ENCODE results near the gene RPL7A. TPM values are rescaled to one million over a fixed set of nuclear protein-coding genes. Genes with fewer than 3 reads are reported as not detected.

The RPL7A gene
- total and polyA plus RNA-seq, 2 donors (not counting 3 experiments of a cell fraction or from before 2014, with no cell fraction given), result 2,112 to 2,329 TPM

DNA sequence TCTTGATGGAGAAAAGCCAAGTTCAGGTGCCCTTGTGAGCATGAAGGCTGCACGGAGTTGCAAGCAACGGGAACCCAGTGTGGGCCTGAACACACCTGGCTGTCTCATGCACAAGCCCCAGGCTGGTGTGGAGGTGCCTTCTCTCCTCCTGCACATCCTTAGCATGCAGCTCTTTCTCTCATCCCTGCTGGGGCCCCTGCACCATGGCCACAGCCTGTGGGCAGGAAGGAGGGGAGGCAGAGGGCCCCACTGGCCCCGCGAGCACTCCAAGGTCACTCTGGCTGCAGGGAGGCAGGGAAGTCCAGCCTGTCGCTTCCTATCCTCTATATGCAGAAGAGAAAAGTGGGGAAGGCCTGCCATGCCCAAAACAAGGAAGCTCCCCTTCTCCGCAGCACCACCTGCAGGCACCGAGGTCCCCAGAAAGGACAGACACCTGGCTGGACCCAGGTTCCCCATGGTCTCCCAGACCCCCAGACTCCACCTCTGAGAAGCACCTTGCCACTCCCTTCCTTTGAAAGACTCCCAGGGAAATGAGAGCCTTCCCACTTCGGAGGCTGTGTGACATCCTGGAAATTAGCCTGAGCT lies 46.8 kb downstream of the RPL7A start:
- no peaks in the 10 kb centered on the region for H3K4me1 ChIP-seq (ENCODE audit: control insufficient read depth, extremely low read depth, insufficient read depth, low read length)
- no peaks in the 10 kb centered on the region for H4K20me1 ChIP-seq (replicated peaks; ENCODE audit: control insufficient read depth, extremely low read depth, insufficient read depth, low read length)
- ChIA-PET CTCF (interaction anchor here (0.8 to 3.6 kb wide), 2 partner anchors 16 to 92 kb away, joined by 3 to 10 read pairs; no protein-coding TSS in a partner anchor), POLR2A (no interaction called here)
- dilution Hi-C loops (cut with MboI; ENCODE audit: extremely low pct_ligation_motif_present, low sequenced_read_pairs), result no loop called here
- H3K27ac ChIP-seq (ENCODE audit: insufficient read depth, low read depth, low read length), result no peak overlapping the region
- H3K36me3 ChIP-seq (ENCODE audit: control insufficient read depth in 2 of 2, extremely low read depth in 1 of 2, insufficient read depth in 2 of 2, low read length in 2 of 2), result no peaks in the 10 kb centered on the region
- no peak overlapping the region for H3K4me2 ChIP-seq (ENCODE audit: insufficient read depth, low read length)
- TF ChIP-seq, protein P1, sequence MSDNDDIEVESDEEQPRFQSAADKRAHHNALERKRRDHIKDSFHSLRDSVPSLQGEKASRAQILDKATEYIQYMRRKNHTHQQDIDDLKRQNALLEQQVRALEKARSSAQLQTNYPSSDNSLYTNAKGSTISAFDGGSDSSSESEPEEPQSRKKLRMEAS (IDR thresholded peaks at IDR 0.05; ENCODE audit: insufficient read depth, insufficient read length), result no peak
- TF ChIP-seq JUN (IDR thresholded peaks at IDR 0.05; ENCODE audit: borderline replicate concordance, insufficient read depth, insufficient read length, low read depth), result no peak
- no peak for TF ChIP-seq GATA2 (IDR thresholded peaks at IDR 0.05; ENCODE audit: insufficient read depth, insufficient read length, low read depth, low read length)
- TF ChIP-seq POLR2A (IDR thresholded peaks at IDR 0.05; ENCODE audit: low read depth, low read length), result no peak
- TF ChIP-seq EZH2 (IDR thresholded peaks at IDR 0.05; ENCODE audit: borderline replicate concordance, low read depth, low read length, severe bottlenecking), result no peak
- no peak for TF ChIP-seq MYC (IDR thresholded peaks at IDR 0.05; ENCODE audit: low read depth, low read length)
- TF ChIP-seq, protein P2, sequence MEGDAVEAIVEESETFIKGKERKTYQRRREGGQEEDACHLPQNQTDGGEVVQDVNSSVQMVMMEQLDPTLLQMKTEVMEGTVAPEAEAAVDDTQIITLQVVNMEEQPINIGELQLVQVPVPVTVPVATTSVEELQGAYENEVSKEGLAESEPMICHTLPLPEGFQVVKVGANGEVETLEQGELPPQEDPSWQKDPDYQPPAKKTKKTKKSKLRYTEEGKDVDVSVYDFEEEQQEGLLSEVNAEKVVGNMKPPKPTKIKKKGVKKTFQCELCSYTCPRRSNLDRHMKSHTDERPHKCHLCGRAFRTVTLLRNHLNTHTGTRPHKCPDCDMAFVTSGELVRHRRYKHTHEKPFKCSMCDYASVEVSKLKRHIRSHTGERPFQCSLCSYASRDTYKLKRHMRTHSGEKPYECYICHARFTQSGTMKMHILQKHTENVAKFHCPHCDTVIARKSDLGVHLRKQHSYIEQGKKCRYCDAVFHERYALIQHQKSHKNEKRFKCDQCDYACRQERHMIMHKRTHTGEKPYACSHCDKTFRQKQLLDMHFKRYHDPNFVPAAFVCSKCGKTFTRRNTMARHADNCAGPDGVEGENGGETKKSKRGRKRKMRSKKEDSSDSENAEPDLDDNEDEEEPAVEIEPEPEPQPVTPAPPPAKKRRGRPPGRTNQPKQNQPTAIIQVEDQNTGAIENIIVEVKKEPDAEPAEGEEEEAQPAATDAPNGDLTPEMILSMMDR (IDR thresholded peaks at IDR 0.05; ENCODE audit: extremely low read depth in 1 of 2, insufficient read depth in 1 of 2, low read depth in 1 of 2, low read length in 2 of 2), result no peak
- no peak for TF ChIP-seq FOS (IDR thresholded peaks at IDR 0.05; ENCODE audit: borderline replicate concordance, insufficient read depth, low read length)
- no peak for TF ChIP-seq POLR2AphosphoS5 (IDR thresholded peaks at IDR 0.05; ENCODE audit: insufficient read depth, low read depth, low read length)
- H3K9me1 ChIP-seq (replicated peaks; ENCODE audit: control insufficient read depth, extremely low read depth, insufficient read depth, low read length), result no peaks in the 10 kb centered on the region
- no peaks in the 10 kb centered on the region for H3K9me3 ChIP-seq (replicated peaks; ENCODE audit: control insufficient read depth, insufficient read depth, low read length)
- H3K27me3 ChIP-seq (ENCODE audit: control insufficient read depth in 2 of 2, insufficient read depth in 2 of 2, low read length in 2 of 2), result peaks cover 0 to 3% of the 10 kb centered on the region in 2 experiments
- intact Hi-C loops (cut with micrococcal nuclease), result no loop called here
- BruUV-seq (replicated peaks), result no TSS peak
- no peak overlapping the region for H3K9ac ChIP-seq (replicated peaks; ENCODE audit: extremely low read depth, insufficient read depth, low read length)
- no peak overlapping the region for H3K4me3 ChIP-seq (replicated peaks in 1 of 3; ENCODE audit: insufficient read depth in 1 of 3, low read depth in 1 of 3, low read length in 3 of 3)
- no peak overlapping the region for H2AFZ ChIP-seq (ENCODE audit: low read depth, low read length)
- no peak for DNase-seq (ENCODE audit: low read depth, low spot score)
- no peaks in the 10 kb centered on the region for H3K79me2 ChIP-seq (ENCODE audit: control insufficient read depth, insufficient read depth, low read length)
- FAIRE-seq, result no peak
